GM21737 (cell line): ENCODE measurements around the gene FBXW8.
A peak's percentile ranks its signal among the peaks of the same experiment; 100 is the strongest.

Experiments used
- ATAC-seq: cut with Tn5 transposase; IDR thresholded peaks from one replicate; pipeline ENCODE4 v1.9.1; 2021; ENCODE audit warnings: mild to moderate bottlenecking, moderate library complexity; ENCODE audit not compliant: unreplicated experiment

Gene FBXW8

DNA sequence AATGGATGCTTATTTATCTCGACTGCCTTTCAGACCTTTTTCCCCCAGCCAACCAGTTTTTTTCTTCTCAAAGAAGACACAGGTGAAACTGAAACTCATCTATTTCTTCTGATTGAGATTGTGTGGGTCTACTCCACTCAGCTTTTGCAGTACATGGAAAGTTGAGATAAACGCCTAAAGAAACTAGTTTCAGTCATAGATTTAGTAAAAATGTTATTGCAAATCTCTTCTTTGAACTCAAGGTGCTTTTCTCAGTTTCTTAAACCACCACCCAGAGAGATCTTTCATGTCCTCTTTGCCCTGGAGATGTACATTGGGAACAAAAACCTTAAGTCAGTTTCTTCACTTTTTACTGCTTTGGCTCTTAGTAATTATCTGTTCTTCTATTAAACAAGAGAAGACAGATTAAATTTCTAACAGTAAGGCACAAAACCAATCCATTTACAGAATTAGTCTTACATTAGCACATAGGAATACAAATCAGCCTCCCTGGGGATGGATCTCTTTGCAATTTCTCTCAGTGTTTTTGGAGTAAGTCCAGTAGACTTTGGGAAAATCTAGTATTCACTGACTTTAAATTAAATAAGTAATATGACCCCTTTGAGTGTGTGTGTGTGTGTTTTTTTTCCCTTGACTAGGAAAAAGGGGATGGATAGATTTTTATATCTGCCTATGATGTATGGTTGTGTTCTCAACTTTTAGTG lies 11.6 kb downstream of the FBXW8 start:
- ATAC-seq: no peak

DNA sequence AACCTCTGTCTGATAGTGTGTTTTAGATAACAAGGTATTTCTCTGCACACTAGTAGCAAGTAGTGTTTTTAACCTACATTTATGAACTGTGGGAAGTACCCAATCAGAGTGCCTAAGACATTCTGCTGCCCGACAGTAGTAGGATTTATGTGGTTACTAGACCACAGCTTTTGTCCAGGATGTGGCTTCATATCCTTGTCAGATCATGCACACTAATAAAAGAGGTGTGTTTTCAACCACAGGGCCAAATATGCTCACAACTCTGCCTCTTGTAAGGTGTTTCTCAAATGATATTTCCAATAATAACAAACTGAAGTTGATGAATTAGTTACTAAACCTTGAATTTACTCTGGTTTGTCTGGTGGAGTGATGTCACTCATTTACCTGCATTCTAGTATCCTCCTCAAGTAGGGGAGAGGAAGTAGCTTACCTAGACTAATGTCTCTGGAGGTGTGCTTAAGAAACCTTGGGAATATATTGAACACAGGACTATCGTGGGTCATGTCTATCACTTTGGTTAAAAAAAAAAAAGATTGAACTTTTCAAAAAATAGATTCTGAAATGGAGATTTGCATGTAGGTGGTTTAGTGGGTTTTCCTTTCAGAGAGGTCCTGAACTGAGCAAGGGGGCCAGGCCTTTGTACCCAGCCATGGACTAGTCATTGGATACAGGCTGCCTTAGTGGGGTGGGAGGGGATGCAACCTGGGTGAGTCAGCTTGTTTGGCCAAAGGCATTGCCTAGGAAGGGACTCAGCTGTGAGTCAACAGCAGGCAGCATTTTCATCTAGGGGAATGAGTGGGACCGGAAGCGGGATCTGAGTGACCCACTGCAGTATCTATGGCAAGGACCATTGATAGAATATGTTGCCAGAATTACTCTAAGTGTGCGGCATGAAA lies 14.1 kb downstream of the FBXW8 start:
- ATAC-seq: peak; percentile 73

DNA sequence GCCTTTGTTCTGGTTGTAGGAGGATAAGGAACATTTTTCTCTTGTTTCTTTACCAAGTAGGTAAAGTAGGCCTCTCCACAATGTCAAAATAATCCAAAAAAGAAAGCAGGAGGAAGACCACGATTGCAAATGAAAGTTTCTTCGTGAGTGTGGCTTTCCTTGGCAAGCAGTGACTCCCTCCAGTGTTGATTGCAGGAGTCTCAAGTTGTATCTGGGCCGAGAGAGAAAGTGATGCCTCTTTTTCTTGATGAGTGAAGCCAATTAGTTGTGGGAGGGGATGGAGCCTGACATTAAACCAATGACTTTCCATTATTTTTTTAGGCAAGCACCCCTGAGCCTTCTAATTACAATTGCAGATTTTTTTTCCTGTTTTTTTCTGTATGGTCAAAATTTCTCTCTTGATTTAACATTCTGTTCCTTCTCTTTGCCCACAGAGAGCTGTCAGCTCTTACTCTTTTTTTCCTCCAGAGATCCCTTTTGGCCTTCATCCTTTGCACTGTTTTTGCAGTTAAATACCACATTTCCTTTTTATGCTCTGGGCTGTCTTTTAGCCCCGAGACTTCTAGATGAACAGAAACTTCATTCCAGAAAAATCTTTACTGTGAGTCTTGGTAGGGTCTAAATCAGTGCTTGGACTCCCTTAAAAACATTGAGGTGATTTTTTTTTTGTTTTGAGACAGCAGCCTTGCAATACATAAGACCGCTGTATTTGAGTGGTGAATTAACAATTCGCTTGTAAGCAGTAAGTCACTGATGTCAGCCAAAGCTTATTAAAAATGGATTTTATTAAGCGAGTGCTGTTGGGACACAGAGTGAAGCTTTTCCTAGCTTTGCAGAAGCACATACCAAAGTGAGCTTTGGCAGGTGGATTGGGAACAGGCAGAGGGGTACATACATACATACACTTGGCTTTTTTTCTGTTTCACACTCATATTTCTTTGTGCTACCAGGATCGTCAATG lies 15.8 kb downstream of the FBXW8 start:
- no peak for ATAC-seq

DNA sequence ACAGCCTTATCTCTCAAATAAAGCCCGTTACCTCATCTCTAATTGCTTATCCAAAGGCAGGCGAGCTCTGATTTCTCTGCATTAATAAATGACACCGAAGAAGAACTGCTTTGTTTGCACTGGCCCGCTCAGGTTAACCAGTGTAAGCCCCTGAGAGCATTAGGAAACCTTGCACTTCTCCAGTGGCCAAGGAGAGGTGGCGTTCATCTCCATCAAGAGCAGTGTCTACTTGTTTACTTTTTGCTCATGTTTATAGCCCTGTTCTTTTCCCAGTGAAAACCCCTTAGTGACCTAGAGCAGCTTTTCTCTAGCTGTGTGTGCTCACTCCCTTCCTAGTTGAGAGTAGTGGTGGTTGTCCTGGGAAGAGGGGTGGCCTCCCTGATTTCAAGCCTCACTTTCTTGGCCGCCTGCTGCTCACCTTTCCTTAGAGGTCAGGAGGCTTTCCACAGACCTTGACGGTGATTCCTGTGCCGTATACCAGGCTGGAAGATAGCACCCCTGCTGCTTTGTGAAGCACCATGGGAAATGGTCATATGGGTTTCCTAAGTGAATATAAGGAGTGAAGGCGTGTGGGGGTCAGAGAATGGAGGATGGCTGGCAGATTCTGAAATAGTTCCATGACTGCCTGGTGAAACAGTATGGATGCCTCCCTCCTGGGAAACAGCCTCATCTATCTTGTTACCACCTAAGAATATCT lies 16.6 kb downstream of the FBXW8 start:
- no peak for ATAC-seq

DNA sequence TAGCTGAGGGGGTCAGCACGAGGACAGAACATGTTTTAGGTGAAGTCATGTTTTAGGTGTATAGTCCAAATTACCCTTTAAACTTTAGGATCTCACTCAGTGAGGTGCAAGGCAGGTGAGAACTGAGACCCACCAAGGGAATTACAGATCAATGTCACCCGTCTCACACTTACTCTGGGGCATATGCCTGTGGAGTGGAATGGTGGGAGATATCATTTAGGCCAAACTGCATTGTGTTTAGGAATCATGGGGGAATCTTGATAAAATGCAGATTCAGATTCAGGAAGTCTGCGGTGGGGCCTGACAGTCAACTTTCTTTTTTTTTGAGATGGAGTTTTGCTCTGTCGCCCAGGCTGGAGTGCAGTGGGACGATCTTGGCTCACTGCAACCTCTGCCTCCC lies 17.8 kb downstream of the FBXW8 start:
- ATAC-seq: no peak

GRCh38 chr12:116929885-116930284 lies 19.1 kb downstream of the FBXW8 start:
- ATAC-seq: no peak

DNA sequence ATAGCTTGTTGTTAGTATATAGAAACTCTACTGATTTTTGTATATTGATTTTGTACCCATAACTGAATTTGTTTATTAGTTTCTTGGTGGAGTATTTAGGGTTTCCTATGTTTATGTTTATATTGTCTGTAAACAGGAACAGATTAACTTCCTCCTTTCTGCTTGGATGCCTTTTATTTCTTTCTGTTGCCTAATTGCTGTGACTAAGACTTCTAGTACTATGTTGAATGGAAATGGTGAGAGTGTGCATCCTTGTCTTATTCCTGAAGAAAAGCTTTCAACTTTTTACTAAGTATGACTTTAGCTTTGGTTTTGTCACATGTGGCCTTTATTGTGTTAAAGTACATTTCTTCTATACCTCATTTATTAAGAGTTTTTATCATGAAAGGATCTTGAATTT lies 20.9 kb downstream of the FBXW8 start:
- ATAC-seq: no peak

GRCh38 chr12:116933091-116933490 lies 22.3 kb downstream of the FBXW8 start:
- no peak for ATAC-seq

DNA sequence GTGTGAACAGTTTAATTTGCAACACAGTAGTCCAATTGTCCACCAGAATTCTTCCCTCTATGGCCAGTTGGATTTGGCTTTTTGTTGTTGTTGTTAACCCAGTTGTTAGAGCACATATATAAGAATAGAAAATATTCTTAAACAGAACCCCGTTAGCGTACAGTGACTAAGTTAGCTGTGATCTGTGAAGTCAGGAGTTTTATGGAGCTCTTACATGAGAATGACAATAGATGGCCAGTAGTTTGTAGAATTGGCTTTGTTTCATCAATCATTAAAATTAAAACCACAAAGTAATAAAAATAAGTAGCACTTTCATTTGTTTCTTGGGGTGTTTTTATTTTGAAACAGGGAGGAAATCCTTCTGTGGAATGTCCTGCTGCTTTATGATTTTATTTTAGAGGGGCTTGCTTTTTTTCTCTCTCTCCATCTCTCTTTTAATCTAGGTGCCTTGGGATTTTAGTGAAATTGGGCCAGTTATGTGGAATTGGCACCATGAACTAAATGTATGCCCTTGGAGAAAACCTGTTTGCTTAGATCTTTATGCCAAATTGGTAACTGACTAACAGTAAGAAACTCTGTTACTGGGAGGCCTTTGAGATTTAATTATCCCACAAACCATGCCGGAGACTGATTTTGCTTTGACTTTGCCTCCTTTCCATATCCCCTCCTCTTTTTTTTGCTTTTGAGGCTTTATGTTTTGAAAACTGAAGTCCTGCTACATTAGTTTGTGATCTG lies 22.9 kb downstream of the FBXW8 start:
- no peak for ATAC-seq

GRCh38 chr12:116934908-116935705 lies 24.4 kb downstream of the FBXW8 start:
- no peak for ATAC-seq

GRCh38 chr12:116937640-116938039 lies 26.9 kb downstream of the FBXW8 start:
- ATAC-seq: no peak

- no peak for ATAC-seq
These were observed 29.0 kb downstream of the FBXW8 start for GRCh38 chr12:116939734-116940133.

DNA sequence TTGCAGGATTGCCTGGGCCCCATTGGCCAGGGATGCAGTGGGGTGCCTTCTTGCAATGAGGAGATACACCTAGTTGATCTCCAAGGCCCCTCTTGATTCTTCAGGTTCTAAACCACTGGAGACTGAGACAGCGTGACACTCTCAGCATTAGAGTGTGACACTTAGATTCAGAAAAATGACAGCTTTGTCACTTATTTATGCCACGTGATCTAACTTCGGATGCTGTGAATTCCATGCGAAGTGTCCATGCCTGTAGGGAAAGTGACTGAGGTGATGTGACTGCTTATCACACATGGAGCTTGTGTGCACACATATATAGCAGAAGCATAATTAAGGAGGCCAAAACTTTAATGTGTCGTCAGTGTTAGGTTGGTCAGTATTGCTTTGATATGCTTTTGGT lies 30.4 kb downstream of the FBXW8 start:
- ATAC-seq: no peak

- ATAC-seq: no peak
These were observed 32.9 kb downstream of the FBXW8 start for GRCh38 chr12:116943419-116944372.

DNA sequence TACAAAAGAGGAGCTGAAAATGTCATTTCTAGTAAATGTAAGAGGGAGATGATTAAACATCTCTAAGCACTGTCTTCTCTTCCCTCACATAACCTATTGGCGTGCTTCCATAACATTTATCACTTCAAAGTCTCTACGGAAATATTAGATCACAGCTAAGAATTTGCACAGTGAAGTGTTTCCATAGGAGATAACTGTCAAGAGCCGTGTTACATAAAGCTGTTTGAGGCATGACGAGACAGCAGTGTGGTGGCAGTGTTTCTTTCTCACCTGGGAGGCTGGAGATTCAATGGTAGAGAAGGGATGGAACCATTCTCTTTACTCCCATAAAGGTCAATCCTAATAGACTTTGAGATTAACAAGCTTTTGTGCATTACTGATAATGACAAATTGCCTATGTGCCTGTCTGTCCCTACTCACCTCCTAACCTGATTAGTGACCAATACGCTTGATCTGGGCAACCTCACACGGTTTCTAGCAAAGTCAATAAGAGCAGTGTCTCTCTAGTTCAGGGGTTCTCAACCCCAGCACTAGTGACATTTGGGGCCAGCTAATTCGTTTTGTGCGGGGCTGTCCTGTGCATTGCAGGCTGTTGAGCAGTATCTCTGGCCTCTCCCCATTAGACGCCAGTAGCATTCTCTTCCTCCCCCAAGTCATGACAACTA lies 35.3 kb downstream of the FBXW8 start:
- ATAC-seq: no peak

DNA sequence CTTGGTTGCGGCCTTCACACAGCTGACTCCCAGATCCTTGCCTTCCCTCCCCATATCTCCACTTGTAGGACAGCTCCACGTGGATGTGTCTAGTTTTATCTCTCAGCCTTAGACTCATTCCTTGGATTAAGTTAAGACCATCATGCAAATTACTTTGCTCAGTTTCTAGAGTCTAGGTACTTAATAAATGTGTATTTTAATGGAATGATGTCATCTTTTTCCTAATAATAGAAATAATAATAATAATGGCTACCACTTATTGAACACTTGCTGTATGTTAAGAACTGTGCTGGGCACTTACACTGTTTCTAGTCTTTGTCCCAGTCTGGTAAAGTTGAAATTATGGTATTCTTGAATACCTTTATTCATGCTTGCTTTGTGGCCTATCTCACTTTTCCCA lies 37.5 kb downstream of the FBXW8 start:
- no peak for ATAC-seq

GRCh38 chr12:116950628-116951325 lies 40.0 kb downstream of the FBXW8 start:
- no peak for ATAC-seq
